Astrocyte of the cerebellum (primary cell): ENCODE measurements around the gene VSTM1.

Experiments used
- DNase-seq: peaks from one replicate; pipeline ENCODE4 v3.0.0-alpha.2; 2011; ENCODE audit warnings: low read depth
- H3K4me3 ChIP-seq: 2 replicates; pipeline ENCODE4 v1.5.1; 2011; ENCODE audit warnings: mild to moderate bottlenecking, low read depth, low read length, moderate library complexity
- CTCF ChIP-seq: IDR thresholded peaks from 2 replicates; pipeline ENCODE4 v1.5.1; 2012; ENCODE audit warnings: low read length, low read depth, moderate library complexity, mild to moderate bottlenecking; ENCODE audit errors: missing control alignments
- in situ Hi-C: cut with HindIII; loops from 2 replicates; pipeline ENCODE4 v1.10.0; 2017; ENCODE audit warnings: low sequenced_read_pairs

VSTM1 gene

GRCh38 chr19:54014920-54015560 is 48.7 kb downstream of the VSTM1 start:
- no peak for DNase-seq
- no peak for TF ChIP-seq CTCF
- H3K4me3 ChIP-seq: no peak overlapping the region
- in situ Hi-C loops: no loop called here

DNA sequence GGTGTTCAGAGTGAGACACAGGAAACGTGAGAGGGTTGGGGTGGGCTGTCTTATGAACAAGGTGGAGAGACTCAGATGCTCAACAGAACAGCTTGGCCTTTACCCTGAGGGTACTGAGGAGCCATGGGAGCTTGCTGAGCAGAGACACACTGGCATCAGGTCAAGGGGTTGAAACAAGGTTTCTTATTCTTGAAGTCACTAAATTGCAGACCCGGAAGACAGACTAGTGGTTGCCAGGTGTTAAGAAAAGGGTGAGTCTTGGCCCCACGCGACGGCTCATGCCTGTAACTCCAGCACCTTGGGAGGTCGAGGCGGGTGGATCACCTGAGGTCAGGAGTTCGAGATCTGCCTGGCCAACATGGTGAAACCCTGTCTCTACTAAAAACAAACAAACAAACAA is 49.8 kb downstream of the VSTM1 start:
- H3K4me3 ChIP-seq: no peak overlapping the region
- in situ Hi-C loops: no loop called here
- TF ChIP-seq CTCF: no peak
- DNase-seq: no peak

DNA sequence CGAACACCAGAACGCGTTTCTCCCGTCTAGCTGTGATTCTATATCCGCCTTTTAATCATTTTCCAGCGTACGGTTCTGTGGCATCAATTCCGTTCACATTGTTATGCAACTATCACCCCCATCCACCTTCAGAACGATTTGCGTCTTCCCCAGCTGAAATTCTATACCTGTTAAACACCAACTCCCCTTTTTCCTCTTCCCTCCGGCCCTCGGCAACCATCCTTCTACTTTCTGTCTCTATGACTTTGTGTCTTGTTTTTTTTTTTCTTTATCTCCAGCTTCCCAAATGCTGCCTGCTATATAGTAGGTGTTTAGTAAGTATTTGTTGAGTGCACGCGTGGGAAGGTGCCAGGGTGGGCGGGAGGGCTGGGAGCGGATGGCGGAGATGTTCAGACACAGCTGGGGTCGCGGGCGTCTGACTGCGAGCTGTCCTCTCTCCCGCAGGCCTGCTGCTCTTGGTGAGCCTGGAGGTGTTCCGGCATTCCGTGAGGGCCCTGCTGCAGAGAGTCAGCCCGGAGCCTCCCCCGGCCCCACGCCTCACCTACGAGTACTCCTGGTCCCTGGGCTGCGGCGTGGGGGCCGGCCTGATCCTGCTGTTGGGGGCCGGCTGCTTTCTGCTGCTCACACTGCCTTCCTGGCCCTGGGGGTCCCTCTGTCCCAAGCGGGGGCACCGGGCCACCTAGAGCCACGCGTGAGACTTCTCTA is 52.0 kb downstream of the VSTM1 start:
- H3K4me3 ChIP-seq: no peak overlapping the region
- in situ Hi-C loops: no loop called here

GRCh38 chr19:54010474-54010873 is 53.2 kb downstream of the VSTM1 start:
- in situ Hi-C loops: no loop called here
- no peak for DNase-seq
- no peak overlapping the region for H3K4me3 ChIP-seq
- TF ChIP-seq CTCF: no peak

More for the DNA sequence above, 52.0 kb downstream of the VSTM1 start:
- no peak for TF ChIP-seq CTCF
- DNase-seq: no peak

DNA sequence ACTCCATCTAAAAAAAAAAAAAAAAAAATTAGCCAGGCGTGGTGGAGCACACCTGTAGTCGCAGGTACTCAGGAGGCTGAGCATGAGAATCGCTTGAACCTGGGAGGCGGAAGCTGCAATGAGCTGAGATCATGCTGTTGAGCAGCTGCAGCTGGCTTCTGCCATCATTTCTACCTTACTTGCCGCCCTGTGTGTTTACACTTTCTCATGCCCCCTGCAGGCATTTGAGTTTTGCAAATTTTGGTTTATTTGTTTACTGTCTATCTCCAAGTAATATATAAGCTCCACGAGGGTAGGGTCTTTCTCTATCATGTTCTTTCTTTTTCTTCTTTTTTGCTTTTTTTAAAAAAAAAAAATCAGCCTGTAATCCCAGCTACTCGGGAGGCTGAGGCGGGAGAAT is 54.3 kb downstream of the VSTM1 start:
- in situ Hi-C loops: no loop called here
- no peak for TF ChIP-seq CTCF
- no peak for DNase-seq
- H3K4me3 ChIP-seq: no peak overlapping the region

GRCh38 chr19:54002495-54003315 is 61.0 kb downstream of the VSTM1 start:
- no peak for DNase-seq
- no peak for TF ChIP-seq CTCF
- in situ Hi-C loops: no loop called here
- no peak overlapping the region for H3K4me3 ChIP-seq
